ENCODE data around the gene OTUB1.

The OTUB1 gene, protein sequence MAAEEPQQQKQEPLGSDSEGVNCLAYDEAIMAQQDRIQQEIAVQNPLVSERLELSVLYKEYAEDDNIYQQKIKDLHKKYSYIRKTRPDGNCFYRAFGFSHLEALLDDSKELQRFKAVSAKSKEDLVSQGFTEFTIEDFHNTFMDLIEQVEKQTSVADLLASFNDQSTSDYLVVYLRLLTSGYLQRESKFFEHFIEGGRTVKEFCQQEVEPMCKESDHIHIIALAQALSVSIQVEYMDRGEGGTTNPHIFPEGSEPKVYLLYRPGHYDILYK

DNA sequence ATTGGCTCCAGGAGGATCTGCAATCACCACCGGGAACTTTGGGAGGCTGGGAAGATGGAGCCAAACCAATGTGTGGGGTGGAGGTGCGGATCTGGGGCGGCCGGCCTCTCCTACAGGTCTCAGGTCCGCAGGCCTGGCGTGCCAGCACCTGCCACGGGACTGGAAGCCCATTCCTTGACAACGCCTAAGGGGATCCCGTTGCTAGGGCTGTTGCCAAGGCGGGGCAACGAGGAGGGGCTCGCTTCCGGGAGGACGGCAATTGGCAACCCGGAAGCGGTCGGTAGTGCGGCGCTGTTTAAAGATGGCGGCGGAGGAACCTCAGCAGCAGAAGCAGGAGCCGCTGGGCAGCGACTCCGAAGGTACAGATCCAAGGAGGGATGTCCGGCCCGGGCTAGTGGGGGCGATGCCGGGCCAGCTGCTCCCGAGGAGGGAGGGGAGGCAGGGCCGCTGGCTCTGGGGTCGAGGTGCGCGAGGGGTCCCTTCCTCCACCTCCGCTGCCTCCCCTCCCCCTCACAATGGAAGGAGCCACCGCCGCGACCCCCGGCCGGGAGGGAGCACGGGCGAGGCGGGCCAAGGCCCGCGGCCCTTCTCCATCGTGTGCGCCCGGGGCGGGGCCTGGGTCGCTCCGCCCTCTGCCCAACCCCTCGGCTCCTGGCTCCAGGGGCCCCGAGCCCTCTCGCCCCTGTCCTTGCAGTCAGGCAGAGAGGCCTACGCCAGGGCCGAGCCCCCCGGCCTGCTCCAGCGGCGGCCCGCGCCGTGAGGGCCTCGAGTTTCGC lies at the start of gene OTUB1:
TSS of gene OTUB1 (plus strand) at position 283 of the 776 bp plus-strand sequence. CDS start at position 302, 19 bp downstream.
- peaks cover 50% of the 10 kb centered on the region for H3K4me1 Mint-ChIP-seq
- H3K36me3 Mint-ChIP-seq: peaks cover 34% of the 10 kb centered on the region
- peak; percentile 95 for ATAC-seq
- no peaks in the 10 kb centered on the region for H3K27me3 Mint-ChIP-seq
- H3K27ac Mint-ChIP-seq: peak within 1 kb of the TSS; percentile 99
- H3K4me3 Mint-ChIP-seq: peak within 1 kb of the TSS; percentile 99
- no peaks in the 10 kb centered on the region for H3K9me3 Mint-ChIP-seq

- Mint-ChIP-seq H3K27ac (peak overlapping the region; percentile 80), H3K27me3 (no peaks in the 10 kb centered on the region), H3K36me3 (no peaks in the 10 kb centered on the region), H3K4me3 (peak overlapping the region; percentile 94), H3K9me3 (no peaks in the 10 kb centered on the region), H3K4me1 (peaks cover 33% of the 10 kb centered on the region)
- peak; percentile 39 for ATAC-seq
Observed at GRCh38 chr11:63937713-63938478, 48.3 kb upstream of the OTUB1 start.

- Mint-ChIP-seq H3K27me3 (no peaks in the 10 kb centered on the region), H3K4me1 (peaks cover 35% of the 10 kb centered on the region), H3K4me3 (peak within 1 kb of the TSS; percentile 94), H3K9me3 (no peaks in the 10 kb centered on the region), H3K36me3 (no peaks in the 10 kb centered on the region), H3K27ac (peak within 1 kb of the TSS; percentile 80)
- peak; percentile 98 for ATAC-seq
Observed at GRCh38 chr11:63938479-63939396, 47.5 kb upstream of the OTUB1 start, which contains the start of gene NAA40. NAA40 (plus strand) TSS chr11:63939002; CDS start chr11:63939097, 95 bp downstream.

- peak overlapping the region; percentile 94 for H3K4me3 Mint-ChIP-seq
- H3K9me3 Mint-ChIP-seq: no peaks in the 10 kb centered on the region
- H3K4me1 Mint-ChIP-seq: peaks cover 42% of the 10 kb centered on the region
- H3K36me3 Mint-ChIP-seq: no peaks in the 10 kb centered on the region
- peak overlapping the region; percentile 80 for H3K27ac Mint-ChIP-seq
- ATAC-seq: no peak
- H3K27me3 Mint-ChIP-seq: no peaks in the 10 kb centered on the region
Observed at GRCh38 chr11:63939397-63939891, 46.8 kb upstream of the OTUB1 start.

- Mint-ChIP-seq H3K9me3 (no peaks in the 10 kb centered on the region), H3K4me1 (peaks cover 45% of the 10 kb centered on the region), H3K27me3 (no peaks in the 10 kb centered on the region), H3K27ac (peak overlapping the region; percentile 80), H3K36me3 (no peaks in the 10 kb centered on the region), H3K4me3 (peak overlapping the region; percentile 46)
- no peak for ATAC-seq
Observed at GRCh38 chr11:63940786-63941185, 45.5 kb upstream of the OTUB1 start.

DNA sequence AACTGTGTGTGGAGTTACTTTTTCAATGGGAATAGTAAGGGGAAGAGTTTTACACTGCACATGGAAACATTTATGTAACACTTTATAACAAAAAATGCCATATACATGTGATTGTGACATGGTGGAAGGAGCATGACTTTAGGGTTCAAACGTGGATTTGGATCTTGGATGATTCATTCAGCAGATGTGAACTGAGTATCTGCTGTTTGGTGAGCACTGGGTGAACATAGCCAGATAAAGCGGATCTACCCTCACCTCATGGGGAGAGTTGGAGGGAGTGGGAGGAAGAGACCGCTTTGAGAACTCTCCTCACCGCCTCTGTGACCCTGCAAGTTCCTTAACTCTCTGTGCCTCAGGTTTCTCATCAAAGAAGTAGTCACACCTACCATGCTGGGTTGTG lies 44.3 kb upstream of the OTUB1 start:
- no peaks in the 10 kb centered on the region for H3K27me3 Mint-ChIP-seq
- ATAC-seq: no peak
- H3K27ac Mint-ChIP-seq: peak overlapping the region; percentile 80
- H3K9me3 Mint-ChIP-seq: no peaks in the 10 kb centered on the region
- H3K4me1 Mint-ChIP-seq: peaks cover 47% of the 10 kb centered on the region
- H3K36me3 Mint-ChIP-seq: peaks cover 5% of the 10 kb centered on the region
- no peak overlapping the region for H3K4me3 Mint-ChIP-seq

DNA sequence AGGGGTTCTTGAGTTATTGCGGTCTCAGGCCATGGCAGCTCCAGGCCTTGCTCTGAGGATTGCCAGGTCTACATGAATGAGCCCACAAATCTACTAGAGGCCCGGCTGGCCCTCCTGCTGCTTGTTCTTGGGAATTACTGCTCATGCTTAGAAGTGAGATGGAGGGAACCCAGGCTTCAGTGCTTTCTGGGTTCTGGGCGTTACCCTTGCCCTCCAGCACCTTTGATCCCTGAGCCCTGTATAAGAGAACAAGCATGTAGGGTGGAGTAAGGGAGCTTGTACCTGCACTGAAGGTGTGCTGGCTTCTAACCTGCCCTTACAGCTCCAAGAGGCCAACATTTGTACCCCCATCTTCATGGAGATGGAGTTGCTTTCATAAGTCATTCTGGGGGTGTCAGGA lies 43.4 kb upstream of the OTUB1 start:
- H3K36me3 Mint-ChIP-seq: peaks cover 8% of the 10 kb centered on the region
- peaks cover 47% of the 10 kb centered on the region for H3K4me1 Mint-ChIP-seq
- H3K27me3 Mint-ChIP-seq: no peaks in the 10 kb centered on the region
- ATAC-seq: no peak
- H3K4me3 Mint-ChIP-seq: no peak overlapping the region
- no peaks in the 10 kb centered on the region for H3K9me3 Mint-ChIP-seq
- no peak overlapping the region for H3K27ac Mint-ChIP-seq

DNA sequence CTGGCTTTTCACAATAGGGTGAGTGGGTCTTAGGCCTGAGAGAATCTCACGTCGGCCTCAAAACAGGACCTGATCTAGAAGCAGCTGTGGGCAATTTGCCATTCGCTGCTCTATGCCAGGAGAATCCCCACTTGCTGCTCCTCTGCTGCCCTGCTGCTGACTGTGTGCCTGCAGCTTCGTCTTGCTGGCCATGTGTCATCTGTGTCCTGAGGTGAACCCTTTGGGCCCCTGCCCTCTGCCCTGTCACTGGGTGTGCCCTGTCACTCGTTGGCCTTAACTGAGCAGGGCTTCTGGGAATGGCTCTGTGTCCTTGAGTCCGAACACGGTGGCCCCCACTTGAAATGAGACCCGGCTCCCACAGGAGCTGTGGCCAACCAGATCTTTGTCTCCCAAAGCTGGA lies 41.3 kb upstream of the OTUB1 start:
- Mint-ChIP-seq H3K4me1 (peaks cover 34% of the 10 kb centered on the region), H3K4me3 (no peak overlapping the region), H3K36me3 (peaks cover 8% of the 10 kb centered on the region), H3K27ac (no peak overlapping the region), H3K9me3 (no peaks in the 10 kb centered on the region), H3K27me3 (no peaks in the 10 kb centered on the region)
- no peak for ATAC-seq

DNA sequence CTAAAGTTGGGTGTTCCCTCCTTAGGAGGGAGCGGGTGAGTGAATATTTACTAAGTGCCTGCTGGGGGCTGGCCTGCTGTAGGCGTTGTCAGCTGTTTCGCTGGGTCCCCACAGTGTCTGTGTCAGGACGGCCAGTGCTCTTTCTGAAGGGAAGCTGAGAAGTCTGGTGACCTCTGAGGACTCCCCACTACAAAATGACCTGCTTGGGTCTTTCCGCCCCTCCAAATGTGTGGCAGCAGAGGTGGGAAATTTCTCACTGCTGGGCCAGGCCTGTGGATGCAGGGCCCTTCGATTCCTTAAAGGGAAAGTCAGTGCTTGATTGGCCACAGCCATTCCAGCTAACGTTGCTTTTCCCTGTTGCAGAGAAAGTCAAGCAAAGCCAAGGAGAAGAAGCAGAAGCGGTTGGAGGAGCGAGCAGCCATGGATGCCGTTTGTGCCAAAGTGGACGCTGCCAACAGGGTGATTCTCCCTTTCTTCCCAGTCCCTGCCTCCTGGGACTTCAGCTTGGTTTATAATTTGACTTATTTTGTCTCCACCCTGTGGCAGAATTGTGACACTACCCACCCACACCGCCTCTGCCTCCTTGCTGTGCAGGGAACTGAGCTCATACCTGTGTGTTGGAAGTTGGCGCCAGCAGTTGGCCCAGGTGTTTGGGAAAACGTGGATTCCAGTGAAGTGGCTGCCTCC lies 40.6 kb upstream of the OTUB1 start:
- no peaks in the 10 kb centered on the region for H3K9me3 Mint-ChIP-seq
- peaks cover 27% of the 10 kb centered on the region for H3K4me1 Mint-ChIP-seq
- no peak overlapping the region for H3K27ac Mint-ChIP-seq
- no peak overlapping the region for H3K4me3 Mint-ChIP-seq
- H3K27me3 Mint-ChIP-seq: no peaks in the 10 kb centered on the region
- H3K36me3 Mint-ChIP-seq: peaks cover 10% of the 10 kb centered on the region
- no peak for ATAC-seq

DNA sequence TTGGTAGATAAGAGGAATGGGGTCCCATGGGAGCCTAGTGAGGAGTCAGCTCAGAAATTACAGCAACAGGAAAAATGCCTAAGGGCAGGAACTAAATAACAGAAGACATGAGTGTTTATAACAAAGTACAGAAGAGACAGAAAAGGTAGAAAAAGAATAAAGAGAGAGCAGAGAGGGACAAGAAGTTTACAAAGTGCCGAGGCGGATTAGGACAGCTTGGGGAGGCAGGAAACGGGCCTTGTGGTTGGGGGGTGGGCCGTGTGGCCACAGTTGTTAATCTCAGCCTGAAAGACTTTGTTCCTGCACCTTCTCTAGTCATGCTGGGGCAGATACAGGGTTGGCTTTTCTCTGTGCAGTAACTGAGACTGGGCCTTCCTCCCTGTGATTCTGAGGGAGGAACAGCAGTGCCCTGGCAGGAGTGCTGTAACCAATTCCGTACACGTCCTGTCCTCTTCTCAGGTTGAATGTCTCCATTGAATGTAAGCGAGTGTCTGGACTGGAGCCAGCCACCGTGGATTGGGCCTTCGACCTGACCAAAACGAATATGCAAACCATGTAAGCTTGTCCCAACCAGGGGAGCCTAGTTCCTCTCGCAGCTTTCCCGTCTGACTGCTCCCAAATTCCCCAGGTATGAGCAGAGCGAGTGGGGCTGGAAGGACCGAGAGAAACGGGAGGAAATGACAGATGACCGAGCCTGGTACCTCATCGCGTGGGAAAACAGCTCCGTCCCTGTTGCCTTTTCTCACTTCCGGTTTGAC lies 34.3 kb upstream of the OTUB1 start:
- H3K27ac Mint-ChIP-seq: peak overlapping the region; percentile 7
- ATAC-seq: peak; percentile 45
- H3K4me3 Mint-ChIP-seq: no peak overlapping the region
- H3K9me3 Mint-ChIP-seq: no peaks in the 10 kb centered on the region
- H3K27me3 Mint-ChIP-seq: no peaks in the 10 kb centered on the region
- peaks cover 46% of the 10 kb centered on the region for H3K36me3 Mint-ChIP-seq
- peaks cover 13% of the 10 kb centered on the region for H3K4me1 Mint-ChIP-seq

DNA sequence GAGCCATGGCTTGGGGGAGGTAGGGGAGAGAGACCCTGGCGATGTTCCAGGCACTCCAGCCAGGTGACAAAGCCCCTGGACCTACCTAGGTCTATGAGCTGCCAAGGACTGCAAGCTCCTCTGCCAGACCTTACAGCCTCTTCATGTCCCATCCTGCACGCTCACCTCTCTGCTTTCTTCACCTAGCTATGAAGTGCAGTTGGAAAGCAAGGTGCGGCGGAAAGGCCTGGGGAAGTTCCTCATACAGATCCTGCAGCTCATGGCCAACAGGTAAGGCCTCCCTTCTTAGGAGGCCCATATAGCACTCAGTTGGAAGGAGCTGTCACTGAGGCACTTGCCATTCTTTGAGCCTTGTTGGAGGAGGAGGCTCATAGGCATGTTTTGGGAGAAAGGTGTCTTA lies 33.7 kb upstream of the OTUB1 start:
- Mint-ChIP-seq H3K4me3 (no peak overlapping the region), H3K4me1 (peaks cover 13% of the 10 kb centered on the region)
- ATAC-seq: no peak

GRCh38 chr11:63958008-63958407 lies 28.2 kb upstream of the OTUB1 start:
- Mint-ChIP-seq H3K4me3 (no peak overlapping the region), H3K9me3 (no peaks in the 10 kb centered on the region), H3K27me3 (no peaks in the 10 kb centered on the region), H3K27ac (no peak overlapping the region), H3K4me1 (peaks cover 17% of the 10 kb centered on the region), H3K36me3 (peaks cover 33% of the 10 kb centered on the region)
- ATAC-seq: no peak

More for the DNA sequence above, 33.7 kb upstream of the OTUB1 start:
- Mint-ChIP-seq H3K27ac (peak overlapping the region; percentile 7), H3K36me3 (peaks cover 44% of the 10 kb centered on the region), H3K9me3 (no peaks in the 10 kb centered on the region), H3K27me3 (no peaks in the 10 kb centered on the region)

GRCh38 chr11:63961608-63962412 lies 24.4 kb upstream of the OTUB1 start:
- Mint-ChIP-seq H3K27me3 (no peaks in the 10 kb centered on the region), H3K4me1 (peaks cover 17% of the 10 kb centered on the region), H3K36me3 (peaks cover 4% of the 10 kb centered on the region), H3K27ac (no peak overlapping the region), H3K9me3 (no peaks in the 10 kb centered on the region), H3K4me3 (no peak overlapping the region)
- peak; percentile 46 for ATAC-seq

Data from stimulated activated memory B cell treated with anti-CD40 and anti-IgM and Interleukin-4, amounts not matched to agents 10 μg/mL and 1 μg/mL and 100 μg/mL, for 72 hours (primary cell).